Osteocyte (in vitro differentiated cells): Measurements from ENCODE around the gene ARMH2. TPM values are rescaled to one million over a fixed set of nuclear protein-coding genes. Genes with fewer than 3 reads are reported as not detected.

ENCODE experiments used
- DNase-seq: peaks from one replicate; pipeline ENCODE4 v3.0.0; 2021; ENCODE audit warnings: mixed read lengths; ENCODE audit not compliant: unreplicated experiment; ENCODE audit errors: extremely low spot score
- H3K27ac Mint-ChIP-seq: one replicate; pipeline ENCODE4 v1.8.0; 2021; ENCODE audit warnings: mild to moderate bottlenecking, mixed read lengths; ENCODE audit not compliant: unreplicated experiment
- H3K27me3 Mint-ChIP-seq: one replicate; pipeline ENCODE4 v1.8.0; 2021; ENCODE audit warnings: mixed read lengths; ENCODE audit not compliant: unreplicated experiment
- H3K36me3 Mint-ChIP-seq: one replicate; pipeline ENCODE4 v1.8.0; 2021; ENCODE audit warnings: mixed read lengths; ENCODE audit not compliant: unreplicated experiment
- H3K4me1 Mint-ChIP-seq: one replicate; pipeline ENCODE4 v1.8.0; 2021; ENCODE audit warnings: mixed read lengths; ENCODE audit not compliant: unreplicated experiment
- H3K4me3 Mint-ChIP-seq: one replicate; pipeline ENCODE4 v1.8.0; 2021; ENCODE audit warnings: mild to moderate bottlenecking, moderate library complexity, mixed read lengths; ENCODE audit not compliant: unreplicated experiment
- H3K9me3 Mint-ChIP-seq: one replicate; pipeline ENCODE4 v1.8.0; 2021; ENCODE audit warnings: mixed read lengths; ENCODE audit not compliant: unreplicated experiment
- CTCF ChIP-seq: fragments of 200-600 bp; sonication (generic); IDR thresholded peaks from 2 replicates; pipeline ENCODE4 v1.5.0; 2021; ENCODE audit warnings: antibody characterized with exemption, mild to moderate bottlenecking, moderate library complexity
- total RNA-seq: library from RNA; stranded (reverse); gene quantifications from 2 replicates; pipeline ENCODE4 v1.2.1, GENCODE V29; 2021

Gene ARMH2
- total RNA-seq, 1 donor from 2014 or later: not detected

GRCh38 chr6:24799541-24799915 is 811 bp upstream of the ARMH2 start:
- no peaks in the 10 kb centered on the region for H3K36me3 Mint-ChIP-seq
- no peaks in the 10 kb centered on the region for H3K27me3 Mint-ChIP-seq
- no peak overlapping the region for H3K4me3 Mint-ChIP-seq
- no peak for DNase-seq
- peaks cover 59% of the 10 kb centered on the region for H3K4me1 Mint-ChIP-seq
- no peaks in the 10 kb centered on the region for H3K9me3 Mint-ChIP-seq
- peak overlapping the region; percentile 24 for H3K27ac Mint-ChIP-seq
- TF ChIP-seq CTCF: no peak

GRCh38 chr6:24797596-24798216 is 1.0 kb downstream of the ARMH2 start:
- H3K27ac Mint-ChIP-seq: peak overlapping the region; percentile 80
- H3K9me3 Mint-ChIP-seq: no peaks in the 10 kb centered on the region
- H3K36me3 Mint-ChIP-seq: no peaks in the 10 kb centered on the region
- no peaks in the 10 kb centered on the region for H3K27me3 Mint-ChIP-seq
- TF ChIP-seq CTCF: no peak
- H3K4me1 Mint-ChIP-seq: peaks cover 58% of the 10 kb centered on the region
- peak overlapping the region; percentile 53 for H3K4me3 Mint-ChIP-seq
- no peak for DNase-seq

- Mint-ChIP-seq H3K4me3 (no peak overlapping the region), H3K27ac (peak overlapping the region; percentile 80), H3K9me3 (no peaks in the 10 kb centered on the region), H3K36me3 (no peaks in the 10 kb centered on the region), H3K4me1 (peaks cover 52% of the 10 kb centered on the region), H3K27me3 (no peaks in the 10 kb centered on the region)
- no peak for DNase-seq
- no peak for TF ChIP-seq CTCF
Measured at GRCh38 chr6:24796616-24797290, 2.0 kb downstream of the ARMH2 start.

GRCh38 chr6:24795106-24795505 is 3.6 kb downstream of the ARMH2 start:
- H3K27me3 Mint-ChIP-seq: no peaks in the 10 kb centered on the region
- H3K4me3 Mint-ChIP-seq: no peak overlapping the region
- H3K4me1 Mint-ChIP-seq: peaks cover 52% of the 10 kb centered on the region
- H3K9me3 Mint-ChIP-seq: no peaks in the 10 kb centered on the region
- H3K27ac Mint-ChIP-seq: peak overlapping the region; percentile 52
- H3K36me3 Mint-ChIP-seq: no peaks in the 10 kb centered on the region
- TF ChIP-seq CTCF: no peak
- DNase-seq: no peak

- Mint-ChIP-seq H3K4me3 (no peak overlapping the region), H3K4me1 (peaks cover 14% of the 10 kb centered on the region), H3K36me3 (peaks cover 36% of the 10 kb centered on the region), H3K27me3 (no peaks in the 10 kb centered on the region), H3K9me3 (peaks cover 4% of the 10 kb centered on the region), H3K27ac (peak overlapping the region; percentile 72)
- TF ChIP-seq CTCF: no peak
- no peak for DNase-seq
Measured at GRCh38 chr6:24788031-24788665, 10.6 kb downstream of the ARMH2 start.
